ENCODE measurements around the gene ST7L. TPM values are rescaled to one million over a fixed set of nuclear protein-coding genes. Genes with fewer than 3 reads are reported as not detected.

ST7L gene
- total and polyA plus RNA-seq, 3 donors from 2014 or later: 59.1 to 125 (median 97.2) TPM

- Histone ChIP-seq H3K36me3 (ENCODE audit: low read depth, missing control alignments) (no peaks in the 10 kb centered on the region), H3K27me3 (no peaks in the 10 kb centered on the region), H3K9me3 (no peaks in the 10 kb centered on the region), H3K27ac (no peak overlapping the region), H3K4me3 (no peak overlapping the region), H3K4me1 (no peaks in the 10 kb centered on the region)
- TF ChIP-seq POLR2A (IDR thresholded peaks at IDR 0.05) (no peak), CTCF (IDR thresholded peaks at IDR 0.05) (no peak)
- intact Hi-C loops (cut with DNase I; ENCODE audit: low total_unique reads): no loop called here
- WGBS, 2 donors: 84 to 95% methylated on average over 1 of the region's 1 CpG
- no peak for DNase-seq
Observed at GRCh38 chr1:112603541-112603940, 15.4 kb downstream of the ST7L start.

- Histone ChIP-seq H3K27ac (no peak overlapping the region), H3K4me1 (no peaks in the 10 kb centered on the region), H3K9me3 (no peaks in the 10 kb centered on the region), H3K36me3 (ENCODE audit: low read depth, missing control alignments) (no peaks in the 10 kb centered on the region), H3K4me3 (no peak overlapping the region), H3K27me3 (no peaks in the 10 kb centered on the region)
- intact Hi-C loops (cut with DNase I; ENCODE audit: low total_unique reads): no loop called here
- WGBS, 2 donors: 86 to 98% methylated on average over 2 of the region's 2 CpGs
- TF ChIP-seq POLR2A (IDR thresholded peaks at IDR 0.05) (no peak), CTCF (IDR thresholded peaks at IDR 0.05) (no peak)
- no peak for DNase-seq
Observed at GRCh38 chr1:112603012-112603411, 15.9 kb downstream of the ST7L start.

GRCh38 chr1:112599477-112599876 is 19.5 kb downstream of the ST7L start:
- TF ChIP-seq CTCF (IDR thresholded peaks at IDR 0.05): no peak
- no peak for TF ChIP-seq POLR2A (IDR thresholded peaks at IDR 0.05)
- H3K9me3 ChIP-seq: no peaks in the 10 kb centered on the region
- no peak overlapping the region for H3K4me3 ChIP-seq
- no peak for DNase-seq
- no peaks in the 10 kb centered on the region for H3K4me1 ChIP-seq
- intact Hi-C loops (cut with DNase I; ENCODE audit: low total_unique reads): no loop called here
- no peaks in the 10 kb centered on the region for H3K36me3 ChIP-seq (ENCODE audit: low read depth, missing control alignments)
- no peaks in the 10 kb centered on the region for H3K27me3 ChIP-seq
- no peak overlapping the region for H3K27ac ChIP-seq
- 87 to 92% methylated on average over 4 of the region's 4 CpGs for whole genome bisulfite sequencing, 2 donors

- WGBS, 2 donors: 70 to 72% methylated on average over 3 of the region's 3 CpGs
- no peaks in the 10 kb centered on the region for H3K36me3 ChIP-seq (ENCODE audit: low read depth, missing control alignments)
- intact Hi-C loops (cut with DNase I; ENCODE audit: low total_unique reads): no loop called here
Observed at GRCh38 chr1:112594208-112594876, 24.6 kb downstream of the ST7L start.

More at GRCh38 chr1:112594208-112594876, 24.6 kb downstream of the ST7L start:
- TF ChIP-seq CTCF (IDR thresholded peaks at IDR 0.05) (no peak), POLR2A (IDR thresholded peaks at IDR 0.05) (no peak)
- Histone ChIP-seq H3K27me3 (no peaks in the 10 kb centered on the region), H3K9me3 (no peaks in the 10 kb centered on the region), H3K27ac (no peak overlapping the region), H3K4me3 (no peak overlapping the region), H3K4me1 (no peaks in the 10 kb centered on the region)
- DNase-seq: no peak

All from testis (tissue), 3 donors.